GM21423 (cell line): ENCODE results near the gene CACNA2D4.

ENCODE experiments used
- ATAC-seq: cut with Tn5 transposase; IDR thresholded peaks from one replicate; pipeline ENCODE4 v1.9.1; 2021; ENCODE audit warnings: mild to moderate bottlenecking, moderate library complexity; ENCODE audit not compliant: unreplicated experiment

Gene CACNA2D4

GRCh38 chr12:1793426-1794210 is 124.8 kb downstream of the CACNA2D4 start:
- no peak for ATAC-seq

GRCh38 chr12:1792406-1792805 is 126.0 kb downstream of the CACNA2D4 start:
- ATAC-seq = no peak

- ATAC-seq = no peak
Observed at GRCh38 chr12:1791104-1791841, 127.2 kb downstream of the CACNA2D4 start.

GRCh38 chr12:1790444-1790843 is 128.0 kb downstream of the CACNA2D4 start:
- ATAC-seq = no peak

DNA sequence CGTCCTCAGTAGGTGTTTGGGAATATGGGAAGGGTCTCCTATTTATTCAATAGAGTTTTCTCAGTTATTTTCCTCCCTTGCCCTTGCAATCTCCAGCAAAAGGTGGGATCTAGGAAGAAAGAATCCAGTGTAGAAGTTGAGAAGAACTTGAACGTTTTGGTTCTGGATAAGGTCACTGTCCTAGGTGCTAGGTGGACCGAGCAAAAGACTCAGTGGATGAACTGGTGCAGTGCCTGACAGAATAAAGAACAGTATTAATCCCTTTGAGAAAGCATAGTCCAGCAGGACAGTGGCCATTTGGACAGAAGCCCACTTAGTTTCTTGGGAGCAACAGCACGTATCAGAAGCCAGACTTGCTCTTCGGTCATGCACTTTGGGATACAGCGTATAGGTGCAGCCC is 130.7 kb downstream of the CACNA2D4 start:
- ATAC-seq = no peak

GRCh38 chr12:1782215-1782614 is 136.2 kb downstream of the CACNA2D4 start:
- ATAC-seq = no peak

- no peak for ATAC-seq
Observed at GRCh38 chr12:1781772-1782171, 136.7 kb downstream of the CACNA2D4 start.

DNA sequence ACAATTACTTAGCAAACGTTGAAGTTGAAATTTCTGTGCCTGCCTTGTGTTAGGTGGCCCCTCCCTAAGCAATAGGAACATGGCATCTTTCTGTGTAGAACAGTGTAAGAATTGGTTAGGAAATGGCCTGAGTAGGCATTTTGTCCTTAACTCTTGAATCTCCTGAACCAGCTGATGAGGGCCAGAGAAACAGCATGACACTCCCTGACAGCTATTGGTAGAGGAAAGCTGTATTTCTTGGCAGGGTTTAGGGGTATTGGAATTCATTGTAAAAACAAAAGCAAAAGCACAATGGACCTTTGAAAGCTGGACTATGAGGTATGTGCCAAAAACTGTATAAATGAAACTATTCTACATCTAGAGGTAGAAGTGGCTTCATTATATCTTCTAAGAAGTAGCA is 138.7 kb downstream of the CACNA2D4 start:
- no peak for ATAC-seq

DNA sequence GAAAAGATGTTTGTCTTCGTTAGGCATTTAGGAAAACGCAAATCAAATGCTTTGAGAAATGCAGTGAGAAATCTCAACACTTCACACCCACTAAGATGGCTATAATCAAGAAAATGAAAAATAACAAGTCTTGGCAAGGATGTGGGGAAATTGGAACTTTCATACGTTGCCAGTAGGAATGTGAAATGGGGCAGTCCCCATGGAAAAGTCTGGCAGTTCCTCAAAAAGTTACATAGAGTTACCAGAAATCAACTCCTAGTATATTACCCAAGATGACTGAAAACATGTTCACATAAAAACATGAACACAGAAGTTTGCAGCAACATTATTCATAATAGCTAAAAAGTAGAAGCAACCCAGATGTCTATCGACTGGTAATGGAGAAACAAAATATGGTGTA is 139.5 kb downstream of the CACNA2D4 start:
- no peak for ATAC-seq

- no peak for ATAC-seq
Observed at GRCh38 chr12:1777798-1778197, 140.7 kb downstream of the CACNA2D4 start.

- ATAC-seq = no peak
Observed at GRCh38 chr12:1776170-1776921, 142.1 kb downstream of the CACNA2D4 start.

DNA sequence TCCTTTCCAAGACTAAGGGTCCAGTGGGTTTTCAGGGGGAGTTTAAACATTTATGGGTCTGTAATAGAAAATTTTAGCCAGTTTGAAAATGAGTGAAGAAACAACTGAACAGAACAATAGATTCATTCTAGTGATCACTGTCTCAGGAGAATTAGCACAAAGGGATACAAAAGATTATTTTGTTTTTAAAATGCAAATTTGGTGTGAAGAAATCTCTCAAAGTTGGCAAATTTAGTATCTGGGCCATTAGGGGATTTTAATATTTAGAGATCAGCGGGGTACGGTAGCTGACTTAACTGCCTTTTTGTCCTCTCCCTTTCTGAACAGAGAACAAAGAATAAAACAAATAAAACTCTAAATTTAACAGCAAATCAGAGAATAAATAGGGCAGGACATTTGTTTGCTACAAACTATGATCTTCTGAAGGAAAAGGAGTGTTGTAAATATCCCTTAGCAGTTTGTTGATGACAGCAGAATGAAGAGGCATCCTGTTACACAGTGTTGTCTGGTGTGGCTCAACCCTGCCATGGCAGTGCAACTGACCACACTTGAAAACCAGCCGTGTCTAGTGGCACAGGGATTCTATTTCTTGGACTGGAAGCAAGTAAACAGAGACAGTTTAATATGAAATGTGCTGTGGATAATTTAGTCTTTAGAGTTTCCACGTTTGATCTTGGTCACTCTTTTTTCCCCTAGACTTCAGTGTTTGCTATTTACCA is 144.4 kb downstream of the CACNA2D4 start:
- ATAC-seq = no peak

DNA sequence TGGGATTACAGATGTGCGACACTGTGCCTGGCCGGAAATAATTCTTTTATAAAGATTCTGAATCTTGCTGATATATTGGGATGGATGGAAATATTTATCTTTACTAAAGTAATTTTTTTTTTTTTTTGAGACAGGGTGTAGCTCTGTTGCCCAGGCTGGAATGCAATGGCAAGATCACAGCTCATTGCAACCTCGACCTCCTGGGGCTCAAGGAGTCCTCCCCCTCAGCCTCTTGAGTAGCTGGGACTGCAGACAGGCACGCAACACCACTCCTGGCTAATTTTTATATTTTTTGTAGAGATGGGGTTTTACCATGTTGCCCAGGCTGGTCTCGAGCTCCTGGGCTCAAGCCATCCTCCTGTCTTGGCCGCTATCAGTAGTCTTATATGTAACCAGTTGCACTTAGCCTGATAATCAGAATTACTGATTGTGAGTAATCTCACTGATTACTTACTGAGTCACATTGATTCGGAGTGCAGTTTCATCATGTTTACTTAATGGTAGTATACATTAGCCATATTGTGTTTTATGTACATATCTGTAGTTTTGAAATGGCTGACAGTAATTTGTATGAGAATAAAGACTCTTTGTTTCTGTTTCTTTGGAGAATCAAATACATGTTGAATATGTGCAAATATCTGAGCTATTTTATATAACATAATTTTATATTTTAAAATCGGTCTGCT is 148.5 kb downstream of the CACNA2D4 start:
- no peak for ATAC-seq

DNA sequence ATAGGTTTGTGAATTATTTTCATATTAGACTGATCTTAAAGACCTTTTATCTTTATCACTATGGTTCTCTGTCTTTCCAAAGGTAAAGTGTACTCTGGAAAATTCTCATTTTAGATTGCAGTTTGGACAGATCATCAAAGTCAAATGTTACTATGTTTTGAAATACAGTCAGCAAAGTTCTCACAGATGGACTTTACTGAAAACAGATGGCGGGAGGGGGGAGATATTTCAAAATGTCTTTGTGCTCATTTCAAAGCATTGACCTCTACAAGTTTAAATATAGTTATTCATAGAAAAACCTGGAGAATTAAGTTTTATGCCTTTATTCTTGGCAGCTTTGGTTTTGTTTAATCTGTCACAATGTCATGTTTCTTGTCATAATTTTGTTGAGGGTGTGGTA is 149.8 kb downstream of the CACNA2D4 start:
- no peak for ATAC-seq

GRCh38 chr12:1767407-1768090 is 150.9 kb downstream of the CACNA2D4 start:
- ATAC-seq = no peak

DNA sequence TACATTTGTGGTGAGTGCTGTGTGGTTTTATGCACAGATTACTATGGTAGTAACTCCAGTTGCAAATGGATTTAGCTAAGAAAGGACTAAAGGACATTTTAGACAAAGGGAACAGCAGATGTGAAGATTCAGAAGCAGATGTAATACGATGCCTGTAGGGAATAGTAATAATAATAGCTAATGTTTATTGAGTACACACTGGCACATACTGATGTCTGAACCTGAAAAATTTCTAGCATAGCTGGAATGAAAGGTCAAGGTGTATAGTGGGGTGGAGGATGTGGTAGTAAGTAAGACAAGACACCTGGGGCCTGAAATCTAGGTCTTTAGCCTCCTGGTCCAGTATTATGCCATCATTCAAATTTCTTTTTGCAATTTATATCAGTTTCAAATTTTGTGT is 152.3 kb downstream of the CACNA2D4 start:
- ATAC-seq = no peak

DNA sequence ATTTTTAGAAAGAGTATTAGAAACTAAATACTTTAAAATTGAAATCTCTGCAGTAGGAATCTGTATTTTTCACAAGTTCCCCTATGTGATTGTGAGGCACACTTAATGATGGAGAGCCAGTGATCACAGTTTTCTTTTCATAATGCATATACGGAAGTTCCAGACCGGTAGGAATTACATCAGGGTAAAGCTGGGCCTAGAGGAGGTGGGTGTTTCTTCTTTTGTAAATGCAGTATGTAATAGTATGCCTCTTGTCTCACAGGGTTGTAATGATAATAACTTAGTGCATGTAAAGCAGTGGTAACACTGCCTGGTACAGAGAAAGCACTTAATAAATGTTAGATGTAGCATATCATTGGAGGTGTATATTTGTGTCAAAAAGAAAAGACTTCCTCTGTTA is 155.3 kb downstream of the CACNA2D4 start:
- ATAC-seq = no peak

DNA sequence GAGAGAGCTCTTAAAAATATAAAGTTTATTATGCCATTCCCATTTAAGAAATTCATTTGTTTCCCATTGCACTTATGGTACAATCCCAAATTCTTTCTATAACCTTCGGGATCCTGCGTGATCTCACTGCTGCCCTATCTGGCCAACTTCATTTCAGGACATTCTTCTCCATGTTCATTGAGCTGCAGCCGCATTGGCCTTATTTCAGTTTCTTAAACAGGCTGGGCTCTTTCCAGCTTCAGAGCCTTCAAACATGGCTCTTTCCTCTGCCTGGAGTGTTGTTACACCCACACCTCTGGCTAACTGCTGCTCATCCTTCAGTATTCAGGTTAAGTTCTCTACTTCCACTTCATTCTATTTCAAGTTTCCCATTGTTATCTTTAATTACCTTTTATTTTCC is 156.6 kb downstream of the CACNA2D4 start:
- no peak for ATAC-seq

DNA sequence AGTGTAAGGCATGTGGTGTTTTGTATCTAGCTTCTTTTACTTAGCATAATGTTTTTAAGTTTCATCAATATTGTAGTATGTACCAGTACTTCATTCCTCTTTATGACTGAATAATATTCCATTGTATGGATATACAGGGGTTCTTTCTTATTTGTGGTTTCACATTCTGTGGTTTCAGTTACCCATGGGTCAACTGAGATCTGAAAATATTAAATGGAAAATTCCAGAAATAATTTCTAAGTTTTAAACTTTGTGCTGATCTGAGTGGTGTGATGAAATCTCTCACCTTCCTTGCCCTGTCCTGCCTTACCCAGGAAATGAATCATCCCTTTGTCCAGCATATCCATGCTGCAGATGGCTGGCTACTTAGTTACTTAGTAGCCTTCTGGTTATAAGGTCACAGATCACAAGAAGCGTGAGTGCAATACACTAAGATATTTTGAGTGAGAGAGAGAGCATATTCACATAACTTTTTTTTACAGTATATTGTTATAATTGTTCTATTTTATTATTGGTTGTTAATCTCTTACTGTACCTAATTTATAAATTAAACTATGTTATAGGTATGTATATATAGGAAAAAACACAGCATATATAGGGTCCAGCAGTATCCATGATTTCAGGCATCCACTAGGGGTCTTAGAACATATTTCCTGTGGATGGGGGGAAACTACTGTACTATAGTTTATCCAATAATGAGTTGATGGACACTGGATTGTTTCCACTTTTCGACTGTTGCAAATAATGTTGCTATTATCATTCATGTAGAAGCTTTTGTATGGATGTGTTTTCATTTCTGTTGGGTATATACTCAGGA is 157.7 kb downstream of the CACNA2D4 start:
- no peak for ATAC-seq
